ENCODE data around the gene PLVAP. TPM values are rescaled to one million over a fixed set of nuclear protein-coding genes. Genes with fewer than 3 reads are reported as not detected.

PLVAP gene
- total RNA-seq, result under 1 TPM in 1 of 2 experiments, not detected in 1; 0.43 TPM

DNA sequence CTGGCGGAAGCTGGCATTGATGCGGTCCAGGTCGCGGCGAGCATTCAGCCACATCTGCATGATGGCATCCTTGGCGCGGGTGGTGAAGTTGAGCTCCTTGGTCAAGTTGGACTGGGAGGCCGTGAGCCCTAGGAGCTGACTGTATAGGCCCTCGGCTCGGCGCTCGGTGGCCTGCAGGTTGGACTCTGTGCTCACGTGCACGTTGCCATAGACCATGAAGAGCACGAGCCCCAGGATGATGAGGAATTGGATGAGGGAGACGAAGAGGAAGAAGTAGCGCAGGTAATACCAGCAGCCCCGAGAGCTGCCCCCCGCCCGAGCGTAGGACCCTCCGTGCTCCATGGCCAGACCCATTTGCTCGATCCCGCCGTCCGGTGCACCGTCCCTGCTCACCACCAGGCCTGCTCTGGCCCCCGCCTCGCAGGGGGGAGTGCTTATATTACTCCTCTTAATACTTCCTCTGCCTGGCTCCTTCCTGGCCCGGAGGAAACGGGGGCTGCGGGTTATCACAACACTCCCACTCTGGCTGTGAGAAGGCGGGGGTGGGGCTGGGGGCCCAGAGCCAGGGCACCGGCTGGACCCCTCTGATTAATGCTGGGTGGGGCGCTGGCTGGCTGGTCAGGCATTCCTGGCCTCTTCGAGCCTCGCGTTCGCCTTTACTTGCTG, at the start of gene PLVAP:
Gene PLVAP (minus strand): TSS at position 408 of the 666 bp plus-strand sequence. CDS start 54 bp downstream, at position 354.

DNA sequence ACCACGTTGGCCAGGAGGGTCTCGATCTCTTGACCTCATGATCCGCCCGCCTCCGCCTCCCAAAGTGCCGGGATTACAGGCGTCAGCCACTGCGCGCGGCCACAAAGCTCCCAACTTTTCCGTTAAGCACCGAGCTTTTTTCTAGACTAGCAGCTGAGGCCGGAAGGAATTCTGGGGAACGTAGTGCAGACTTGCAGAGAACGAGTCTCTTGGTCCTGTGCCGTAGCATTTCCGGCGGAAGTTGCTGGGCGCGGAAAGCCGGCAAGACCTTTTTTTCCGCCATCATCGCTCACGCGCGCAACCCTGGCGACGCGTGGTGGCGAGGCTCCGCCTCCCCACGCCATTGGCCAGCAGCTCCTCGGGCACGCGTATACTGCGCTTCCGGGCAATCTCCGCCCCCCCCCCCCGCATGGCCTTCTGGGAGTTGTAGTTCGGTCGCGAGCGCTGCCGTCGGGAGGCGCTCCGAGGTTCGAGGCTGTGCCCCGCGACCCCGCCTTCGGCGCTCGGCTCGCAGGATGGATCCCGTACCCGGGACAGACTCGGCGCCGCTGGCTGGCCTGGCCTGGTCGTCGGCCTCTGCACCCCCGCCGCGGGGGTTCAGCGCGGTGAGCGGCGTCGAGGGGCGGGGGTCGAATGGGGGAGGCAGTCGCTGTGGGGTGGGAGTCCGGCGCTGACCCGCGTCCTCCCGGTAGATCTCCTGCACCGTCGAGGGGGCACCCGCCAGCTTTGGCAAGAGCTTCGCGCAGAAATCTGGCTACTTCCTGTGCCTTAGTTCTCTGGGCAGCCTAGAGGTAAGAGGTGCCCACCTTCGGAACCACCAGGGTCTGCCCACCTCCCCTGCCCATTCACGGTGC, 42.7 kb upstream of the PLVAP start, which contains the start of gene MVB12A:
Gene MVB12A (plus strand): TSS at position 427 of the 854 bp plus-strand sequence. CDS start 89 bp downstream, at position 516.

DNA sequence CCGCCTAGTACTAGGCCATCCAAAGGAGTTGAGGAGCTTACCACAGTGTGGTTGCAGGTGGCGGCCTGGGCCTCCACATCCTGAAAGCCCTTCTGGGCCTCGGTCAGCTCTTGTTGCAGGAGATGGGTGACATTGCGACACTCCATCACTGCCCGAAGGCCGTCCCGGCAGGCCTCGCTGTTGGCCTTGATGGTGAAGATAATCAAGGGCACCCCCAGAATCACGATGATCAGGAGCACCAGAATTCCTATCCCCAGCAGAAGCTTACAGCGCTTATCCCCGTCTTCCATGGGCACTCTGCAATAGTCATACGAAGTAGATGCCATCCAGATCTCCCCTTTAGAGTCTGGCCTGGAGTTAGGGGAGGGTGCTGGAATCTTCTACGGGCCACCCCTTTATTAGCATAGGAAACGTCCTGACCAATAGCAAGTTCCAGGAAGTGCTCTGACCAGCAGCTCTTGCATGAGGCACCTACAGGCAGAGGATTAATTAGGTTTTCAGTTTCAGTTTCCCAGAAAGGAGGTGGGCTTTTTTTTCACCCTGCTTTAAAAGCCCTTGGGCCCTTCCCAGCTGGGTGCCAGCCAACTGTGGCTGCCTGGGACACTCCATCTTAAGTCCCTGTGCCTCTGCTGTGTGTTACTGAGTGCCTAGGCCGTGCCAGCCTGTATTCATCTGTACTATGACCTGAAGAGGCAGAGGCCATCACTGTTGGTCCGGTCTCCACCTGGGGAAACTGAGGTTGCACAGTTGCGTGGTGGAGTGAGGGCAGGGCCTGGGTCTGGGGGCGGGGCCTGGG, 28.3 kb upstream of the PLVAP start, which contains the start of gene BST2:
Gene BST2 (minus strand): TSS at position 381 of the 796 bp plus-strand sequence. CDS start 55 bp downstream, at position 326.

DNA sequence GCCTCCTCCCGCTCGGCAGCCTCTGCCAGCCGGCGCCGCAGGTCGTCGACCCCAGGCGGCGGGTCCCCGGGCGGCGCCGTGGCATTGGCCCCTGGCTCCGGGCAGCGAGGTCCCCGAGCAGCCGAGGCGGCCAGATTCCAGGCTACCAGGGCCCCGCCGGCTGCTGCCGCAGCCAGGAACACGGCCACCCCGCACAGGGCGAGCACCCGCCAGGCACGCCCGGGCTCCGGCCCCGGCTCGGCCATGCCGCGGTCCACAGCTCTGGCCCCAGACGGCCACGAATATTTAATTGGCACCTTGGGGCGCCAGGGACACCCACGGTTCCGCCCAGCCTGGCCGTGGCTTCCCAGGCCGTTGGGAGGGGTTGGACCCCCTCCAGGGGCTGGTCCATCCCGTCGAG, 16.8 kb upstream of the PLVAP start, which contains the start of gene CCDC194:
Gene CCDC194 (minus strand): TSS at position 283 of the 400 bp plus-strand sequence. CDS start 38 bp downstream, at position 245.

GRCh38 chr19:17336872-17337674, 40.1 kb downstream of the PLVAP start, which contains the start of gene GTPBP3:
GTPBP3 (plus strand) TSS chr19:17337553; CDS start chr19:17337612, 59 bp downstream.

GRCh38 chr19:17334414-17335409, 42.4 kb downstream of the PLVAP start, which contains the start of gene ANO8:
ANO8 (minus strand) TSS chr19:17334855; CDS start chr19:17334670, 185 bp downstream.

DNA sequence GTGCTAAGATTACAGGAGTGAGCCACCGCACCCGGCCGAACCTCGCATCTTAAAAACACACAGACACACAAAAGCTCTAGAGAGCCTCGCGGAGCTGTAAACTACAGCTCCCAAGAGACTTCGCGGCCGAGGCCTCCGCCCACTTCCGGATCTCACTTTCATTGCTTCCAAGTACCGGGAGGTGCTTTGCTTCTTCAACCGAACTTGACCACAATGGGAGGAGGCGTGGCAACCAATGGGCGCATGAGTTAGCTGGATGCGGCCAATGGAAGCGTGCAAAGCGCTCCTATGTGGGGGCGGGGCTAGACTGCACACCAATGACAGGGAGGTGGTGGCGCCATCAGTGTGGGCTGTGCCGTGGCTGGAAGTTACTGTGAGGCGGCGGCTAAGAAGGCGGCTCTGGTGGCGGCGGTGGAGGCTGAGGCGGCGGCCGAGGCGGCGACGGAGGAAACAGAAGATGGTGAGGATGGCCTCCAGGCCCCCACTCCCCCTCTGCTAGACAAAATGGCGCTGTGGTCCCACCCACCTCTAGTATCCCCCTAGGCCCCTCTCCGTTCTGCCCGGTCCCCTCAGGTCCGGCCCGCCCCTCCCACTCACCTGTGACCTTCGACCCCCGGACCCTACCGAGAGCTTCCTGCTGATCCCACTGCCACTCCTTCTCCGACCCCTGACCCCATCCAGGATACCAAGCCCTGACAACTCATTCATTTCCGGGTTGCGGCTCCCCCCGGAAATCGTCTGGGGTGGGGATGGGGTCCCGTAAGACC, 67.8 kb downstream of the PLVAP start, which contains the start of gene DDA1:
Gene DDA1 (plus strand): TSS at position 366 of the 767 bp plus-strand sequence. CDS start 92 bp downstream, at position 458.

GRCh38 chr19:17305517-17306284, 71.4 kb downstream of the PLVAP start, which contains the start of gene MRPL34:
MRPL34 (plus strand) TSS chr19:17305872; CDS start chr19:17305893, 21 bp downstream.

DNA sequence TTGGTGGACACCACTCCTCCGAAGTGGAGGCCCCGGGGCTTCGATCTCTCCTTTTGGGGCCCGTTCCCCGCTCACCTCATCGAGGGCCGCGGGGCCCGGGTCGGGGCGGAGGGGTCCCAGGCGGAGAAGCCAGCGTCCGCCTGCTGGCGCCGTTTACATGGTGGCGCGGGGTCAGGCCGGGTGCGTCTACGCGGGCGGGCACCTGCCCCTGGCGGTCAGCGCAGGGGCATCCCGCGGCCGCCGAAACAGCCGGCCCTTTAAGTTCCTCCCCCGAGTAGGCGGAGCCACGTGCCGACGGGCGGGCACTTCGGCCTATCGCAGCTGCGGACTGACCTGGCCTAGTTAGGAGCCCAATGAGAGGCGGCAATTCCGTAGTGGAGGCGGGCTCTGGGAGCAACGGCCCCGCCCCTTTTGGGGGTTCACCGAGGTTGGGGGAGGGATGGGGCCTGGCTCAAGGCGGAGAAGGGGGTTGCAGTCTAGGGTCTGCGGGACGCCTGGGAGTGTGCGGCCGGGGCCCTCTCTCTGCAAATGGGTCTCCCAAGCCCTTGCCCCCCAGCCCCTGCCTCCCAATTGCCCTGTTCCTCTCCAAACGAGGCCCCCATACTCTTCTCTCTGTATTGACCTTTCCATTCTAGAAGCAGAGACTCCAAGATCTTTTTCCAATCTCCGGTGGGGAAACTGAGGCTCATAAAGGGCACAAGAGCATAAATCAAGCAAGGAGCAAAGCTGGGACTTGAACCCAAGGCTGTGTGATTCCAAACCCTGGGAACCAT, 73.8 kb downstream of the PLVAP start, which contains the start of gene ABHD8:
Gene ABHD8 (minus strand): TSS at position 259 of the 773 bp plus-strand sequence. CDS start 1,809 bp downstream, outside the sequence.

Other genes starting within 250 kb of the PLVAP start
- 10 to 100 TPM; 29.3 to 32.3 TPM for gene USE1, start 162.0 kb downstream of the PLVAP start, total RNA-seq
- 10 to 100 TPM; 29.0 to 32.4 TPM for gene OCEL1, start 151.1 kb downstream of the PLVAP start, total RNA-seq
- 1 to 10 TPM; 7.8 to 9.0 TPM for gene NR2F6, start 131.4 kb downstream of the PLVAP start, total RNA-seq
- under 1 TPM; 0.26 to 0.66 TPM for gene USHBP1, start 112.6 kb downstream of the PLVAP start, total RNA-seq
- gene BABAM1, start 109.9 kb downstream of the PLVAP start, total RNA-seq, result 10 to 100 TPM; 97.6 to 98.3 TPM
- gene ANKLE1, start 95.4 kb downstream of the PLVAP start, total RNA-seq, result 1 to 10 TPM; 7.0 to 8.2 TPM
- 1 to 10 TPM; 9.2 to 9.6 TPM for gene ABHD8, start 73.9 kb downstream of the PLVAP start, total RNA-seq
- gene MRPL34, start 71.5 kb downstream of the PLVAP start, total RNA-seq, result 10 to 100 TPM; 81.9 to 94.5 TPM
- 10 to 100 TPM; 47.2 to 52.9 TPM for gene DDA1, start 67.8 kb downstream of the PLVAP start, total RNA-seq
- gene ANO8, start 42.5 kb downstream of the PLVAP start, total RNA-seq, result 10 to 100 TPM; 16.6 to 17.4 TPM
- 10 to 100 TPM; 35.2 to 36.5 TPM for gene GTPBP3, start 39.8 kb downstream of the PLVAP start, total RNA-seq
- 1 to 10 TPM; 2.1 to 2.2 TPM for gene CCDC194, start 16.9 kb upstream of the PLVAP start, total RNA-seq
- gene BST2, start 28.3 kb upstream of the PLVAP start, total RNA-seq, result 100 to 1,000 TPM; 104 to 111 TPM
- gene MVB12A, start 42.7 kb upstream of the PLVAP start, total RNA-seq, result 10 to 100 TPM; 38.8 to 39.2 TPM
- gene TMEM221, start 71.3 kb upstream of the PLVAP start, total RNA-seq, result not detected
- gene NXNL1, start 83.6 kb upstream of the PLVAP start, total RNA-seq, result not detected
- gene SLC27A1, start 93.2 kb upstream of the PLVAP start, total RNA-seq, result 1 to 10 TPM; 4.7 to 5.4 TPM
- 100 to 1,000 TPM; 100 to 104 TPM for gene PGLS, start 134.3 kb upstream of the PLVAP start, total RNA-seq
- 10 to 100 TPM; 52.0 to 54.4 TPM for gene COLGALT1, start 178.3 kb upstream of the PLVAP start, total RNA-seq

Measured in activated naive CD4-positive, alpha-beta T cell treated with anti-CD3 and anti-CD28 coated beads, Interleukin-2, amount 10 ng/mL, durations not matched to agents 5 hours and 36 hours (primary cell).